Fibroblast of villous mesenchyme (primary cell): Measurements from ENCODE around the gene ATP13A1. TPM values are rescaled to one million over a fixed set of nuclear protein-coding genes. Genes with fewer than 3 reads are reported as not detected.

Experiments used
- DNase-seq: peaks from one replicate; pipeline ENCODE4 v3.0.0-alpha.2; 2010; ENCODE audit warnings: low read depth
- H3K4me3 ChIP-seq: 2 replicates; pipeline ENCODE4 v1.5.1; 2011; ENCODE audit warnings: low read depth, mild to moderate bottlenecking, low read length
- CTCF ChIP-seq: IDR thresholded peaks from 2 replicates; pipeline ENCODE4 v1.5.1; 2012; ENCODE audit warnings: low read depth, mild to moderate bottlenecking, low read length; ENCODE audit not compliant: insufficient read depth
- total RNA-seq: library from RNA; depleted of rRNA; stranded (reverse); fragments of >200 nt; gene quantifications from 2 replicates; pipeline ENCODE4 v1.2.3, GENCODE V29; 2012

Gene ATP13A1
- total RNA-seq, 1 donor, result 44.9 TPM

- H3K4me3 ChIP-seq, result no peak overlapping the region
- TF ChIP-seq CTCF, result no peak
- DNase-seq, result no peak
Measured at GRCh38 chr19:19634516-19635312, 28.8 kb downstream of the ATP13A1 start.

DNA sequence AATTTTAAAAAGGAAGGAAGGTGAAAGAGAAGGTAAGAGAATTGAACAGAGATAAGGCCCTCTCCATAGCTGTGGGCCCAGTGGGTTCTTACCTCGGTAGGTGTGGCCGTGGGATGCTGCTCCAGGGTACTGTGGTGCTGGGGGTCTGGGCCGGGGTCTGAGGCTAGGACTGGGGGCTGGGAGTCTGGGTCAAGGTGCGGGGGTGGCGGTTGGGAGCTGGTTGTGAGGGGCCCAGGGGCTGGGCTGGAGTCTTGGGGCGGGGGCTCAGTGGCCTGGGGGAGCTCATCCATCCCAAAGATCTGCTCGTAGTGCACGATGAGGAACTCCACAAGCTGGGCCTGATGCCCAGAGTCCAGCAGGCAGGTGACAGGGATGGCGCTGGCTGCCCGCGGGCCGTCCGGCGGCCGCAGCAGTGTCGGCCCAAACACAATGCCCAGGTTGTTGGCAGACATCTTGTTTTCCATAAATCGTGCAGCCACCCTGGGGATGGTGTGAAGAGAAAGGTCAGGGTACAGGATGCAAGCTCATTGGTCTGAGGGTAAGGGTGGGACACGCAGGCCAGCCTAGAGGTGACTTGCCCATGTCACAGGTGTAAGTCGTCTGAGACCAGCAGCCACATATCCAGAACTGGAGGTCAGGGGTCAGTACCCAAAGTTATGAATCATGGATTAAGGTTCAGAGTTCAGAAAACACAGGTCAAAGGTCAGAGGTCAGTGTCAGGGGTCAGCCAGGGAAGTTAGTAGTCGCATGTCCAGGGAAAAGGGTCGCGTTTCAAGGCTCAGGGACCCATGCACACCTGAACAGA is 29.6 kb downstream of the ATP13A1 start:
- no peak overlapping the region for H3K4me3 ChIP-seq
- no peak for TF ChIP-seq CTCF
- no peak for DNase-seq

GRCh38 chr19:19632661-19633060 is 30.8 kb downstream of the ATP13A1 start:
- TF ChIP-seq CTCF, result no peak
- DNase-seq, result no peak
- H3K4me3 ChIP-seq, result no peak overlapping the region

DNA sequence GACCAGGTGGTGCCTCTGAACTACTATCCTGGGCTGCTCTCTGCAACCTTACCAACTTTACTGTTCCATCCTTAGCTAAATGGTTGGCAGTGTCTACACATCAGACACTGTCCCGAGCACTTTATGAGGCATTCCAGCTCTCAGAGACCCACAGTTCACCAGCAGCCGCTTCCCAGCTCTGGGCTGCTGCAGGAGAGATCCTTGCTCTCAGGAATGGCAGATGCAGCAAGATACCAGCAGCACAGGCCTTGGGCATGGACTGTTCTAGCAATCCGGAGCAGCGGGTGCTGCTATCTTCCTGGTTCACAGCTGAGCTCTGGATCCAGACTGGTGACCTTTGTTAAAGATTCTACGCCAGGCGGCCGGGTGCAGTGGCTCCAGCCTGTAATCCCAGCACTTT is 32.1 kb downstream of the ATP13A1 start:
- no peak for DNase-seq
- no peak overlapping the region for H3K4me3 ChIP-seq
- TF ChIP-seq CTCF, result no peak

DNA sequence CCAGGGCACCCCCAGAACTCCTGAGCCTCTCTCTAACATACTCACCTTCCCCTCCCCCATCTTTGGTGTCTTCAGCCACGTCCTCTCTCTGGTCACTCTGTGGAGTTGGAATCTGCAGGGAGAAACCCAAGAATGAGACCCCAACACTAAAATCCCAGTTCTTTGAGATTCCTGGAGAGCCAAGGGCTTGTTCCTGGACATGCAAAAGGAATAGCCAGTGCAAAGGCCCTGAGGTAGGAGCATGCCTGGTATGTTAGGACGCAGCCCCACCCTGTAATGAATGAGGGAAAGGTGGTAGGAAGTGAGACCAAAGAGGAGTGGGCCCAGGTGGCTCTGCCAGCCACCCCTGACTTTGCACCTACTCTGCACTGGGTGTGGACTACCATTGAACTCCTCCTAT is 33.0 kb downstream of the ATP13A1 start:
- no peak for TF ChIP-seq CTCF
- DNase-seq, result no peak
- no peak overlapping the region for H3K4me3 ChIP-seq

GRCh38 chr19:19630062-19630414 is 33.4 kb downstream of the ATP13A1 start:
- H3K4me3 ChIP-seq, result no peak overlapping the region
- DNase-seq, result no peak
- TF ChIP-seq CTCF, result no peak
